Measurements from ENCODE around the gene C1orf21. TPM values are rescaled to one million over a fixed set of nuclear protein-coding genes. Genes with fewer than 3 reads are reported as not detected.

C1orf21 gene
- total RNA-seq, 1 donor: 17.0 TPM

DNA sequence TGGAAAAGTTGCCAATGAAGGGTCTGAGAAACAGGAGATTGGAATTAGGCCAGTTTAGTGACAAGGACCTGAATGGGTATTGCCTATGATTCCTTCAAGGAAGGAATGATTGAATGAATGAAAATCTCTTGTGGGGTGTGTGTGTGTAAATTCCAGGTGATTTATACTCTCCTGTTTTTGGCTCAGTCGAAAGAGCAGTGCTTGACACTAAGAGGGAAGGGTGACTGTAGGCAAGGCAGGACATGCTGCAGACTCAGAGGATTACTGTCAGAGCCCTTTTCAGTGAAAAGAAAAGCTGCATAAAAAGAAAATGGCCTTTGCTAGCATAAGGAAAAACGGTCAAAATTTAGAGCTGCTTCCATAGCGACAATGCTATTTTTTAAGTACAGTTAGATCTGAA, 30.1 kb downstream of the C1orf21 start:
- no peaks in the 10 kb centered on the region for H3K9me3 ChIP-seq (ENCODE audit: low read depth, low read length)
- no peaks in the 10 kb centered on the region for H3K27me3 ChIP-seq (ENCODE audit: insufficient read depth, low read length)
- TF ChIP-seq, protein P1, sequence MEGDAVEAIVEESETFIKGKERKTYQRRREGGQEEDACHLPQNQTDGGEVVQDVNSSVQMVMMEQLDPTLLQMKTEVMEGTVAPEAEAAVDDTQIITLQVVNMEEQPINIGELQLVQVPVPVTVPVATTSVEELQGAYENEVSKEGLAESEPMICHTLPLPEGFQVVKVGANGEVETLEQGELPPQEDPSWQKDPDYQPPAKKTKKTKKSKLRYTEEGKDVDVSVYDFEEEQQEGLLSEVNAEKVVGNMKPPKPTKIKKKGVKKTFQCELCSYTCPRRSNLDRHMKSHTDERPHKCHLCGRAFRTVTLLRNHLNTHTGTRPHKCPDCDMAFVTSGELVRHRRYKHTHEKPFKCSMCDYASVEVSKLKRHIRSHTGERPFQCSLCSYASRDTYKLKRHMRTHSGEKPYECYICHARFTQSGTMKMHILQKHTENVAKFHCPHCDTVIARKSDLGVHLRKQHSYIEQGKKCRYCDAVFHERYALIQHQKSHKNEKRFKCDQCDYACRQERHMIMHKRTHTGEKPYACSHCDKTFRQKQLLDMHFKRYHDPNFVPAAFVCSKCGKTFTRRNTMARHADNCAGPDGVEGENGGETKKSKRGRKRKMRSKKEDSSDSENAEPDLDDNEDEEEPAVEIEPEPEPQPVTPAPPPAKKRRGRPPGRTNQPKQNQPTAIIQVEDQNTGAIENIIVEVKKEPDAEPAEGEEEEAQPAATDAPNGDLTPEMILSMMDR (IDR thresholded peaks at IDR 0.05; ENCODE audit: extremely low read depth, low read depth, low read length): no peak
- H3K4me3 ChIP-seq (ENCODE audit: insufficient read depth, low read length): no peak overlapping the region
- no peaks in the 10 kb centered on the region for H3K36me3 ChIP-seq (ENCODE audit: insufficient read depth, low read length)
- H3K4me2 ChIP-seq (ENCODE audit: insufficient read depth, low read length): no peak overlapping the region
- H2AFZ ChIP-seq (ENCODE audit: low read length): no peak overlapping the region
- DNase-seq (ENCODE audit: insufficient read length, low spot score, missing footprints): no peak
- H3K4me1 ChIP-seq (ENCODE audit: insufficient read depth, low read length): peaks cover 4% of the 10 kb centered on the region
- peaks cover 18% of the 10 kb centered on the region for H3K79me2 ChIP-seq (ENCODE audit: insufficient read depth, low read length)
- no peaks in the 10 kb centered on the region for H4K20me1 ChIP-seq (ENCODE audit: insufficient read depth, low read length)
- H3K27ac ChIP-seq (ENCODE audit: low read depth, low read length): no peak overlapping the region

DNA sequence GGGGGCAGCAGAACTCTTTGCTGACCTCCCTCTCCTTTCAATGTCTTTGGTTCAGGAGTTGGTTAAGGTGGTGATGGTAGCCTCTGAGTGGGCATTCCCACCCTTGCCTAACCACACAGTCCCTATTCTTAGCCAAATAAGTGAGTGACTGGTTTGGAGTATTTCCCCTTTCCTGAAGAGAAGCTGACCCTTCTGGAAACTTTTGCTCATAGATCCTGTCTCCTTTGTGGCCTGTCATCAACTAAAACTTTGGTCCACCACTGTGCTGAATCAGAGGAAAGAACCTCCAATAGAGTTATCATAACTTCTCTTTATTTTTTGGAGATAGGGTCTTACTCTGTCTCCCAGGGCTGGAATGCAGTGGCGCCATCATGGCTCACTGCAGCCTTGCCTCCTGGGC, 31.1 kb downstream of the C1orf21 start:
- Histone ChIP-seq H3K4me3 (ENCODE audit: insufficient read depth, low read length) (no peak overlapping the region), H4K20me1 (ENCODE audit: insufficient read depth, low read length) (no peaks in the 10 kb centered on the region), H3K4me1 (ENCODE audit: insufficient read depth, low read length) (peaks cover 4% of the 10 kb centered on the region), H2AFZ (ENCODE audit: low read length) (no peak overlapping the region), H3K36me3 (ENCODE audit: insufficient read depth, low read length) (no peaks in the 10 kb centered on the region), H3K9me3 (ENCODE audit: low read depth, low read length) (no peaks in the 10 kb centered on the region), H3K79me2 (ENCODE audit: insufficient read depth, low read length) (peaks cover 15% of the 10 kb centered on the region), H3K4me2 (ENCODE audit: insufficient read depth, low read length) (no peak overlapping the region), H3K27me3 (ENCODE audit: insufficient read depth, low read length) (no peaks in the 10 kb centered on the region), H3K27ac (ENCODE audit: low read depth, low read length) (no peak overlapping the region)
- TF ChIP-seq, protein P1 (IDR thresholded peaks at IDR 0.05; ENCODE audit: extremely low read depth, low read depth, low read length): no peak
- DNase-seq (ENCODE audit: insufficient read length, low spot score, missing footprints): no peak

DNA sequence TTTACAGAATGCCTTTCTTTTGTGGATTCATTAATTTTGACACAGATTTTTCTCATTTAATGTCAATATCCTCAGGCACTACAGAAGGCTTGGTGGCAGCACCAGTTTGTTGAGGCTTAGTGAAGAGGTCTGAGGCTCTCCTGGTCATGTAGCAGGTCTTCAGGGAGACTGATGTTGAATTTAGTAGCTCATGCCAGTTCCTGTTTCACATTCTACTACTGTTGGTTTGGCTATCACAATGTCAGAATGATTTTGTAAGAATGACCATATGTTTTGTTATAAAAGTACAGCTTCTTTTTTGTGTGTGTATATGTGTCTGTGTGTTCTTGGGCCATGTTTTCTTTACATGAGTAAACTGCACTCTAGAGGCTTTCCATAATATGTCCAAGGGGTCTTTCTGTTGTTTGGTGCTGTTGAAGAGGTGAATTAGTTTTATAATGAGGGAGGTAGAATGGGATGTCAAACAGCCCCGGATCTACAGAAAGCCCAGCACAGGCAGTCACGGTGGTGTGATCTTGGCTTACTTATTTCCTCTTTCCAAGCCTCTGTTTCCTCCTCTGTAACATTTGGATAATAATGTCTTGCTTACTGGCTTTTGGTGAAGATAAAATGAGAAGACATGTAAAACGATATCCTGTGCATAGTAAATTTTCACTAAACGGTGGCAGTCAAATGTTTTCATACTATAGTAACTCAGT, 32.0 kb downstream of the C1orf21 start:
- no peak for DNase-seq (ENCODE audit: insufficient read length, low spot score, missing footprints)
- Histone ChIP-seq H3K79me2 (ENCODE audit: insufficient read depth, low read length) (peaks cover 13% of the 10 kb centered on the region), H3K4me2 (ENCODE audit: insufficient read depth, low read length) (no peak overlapping the region), H3K9me3 (ENCODE audit: low read depth, low read length) (no peaks in the 10 kb centered on the region), H2AFZ (ENCODE audit: low read length) (no peak overlapping the region), H3K36me3 (ENCODE audit: insufficient read depth, low read length) (no peaks in the 10 kb centered on the region), H3K27me3 (ENCODE audit: insufficient read depth, low read length) (no peaks in the 10 kb centered on the region), H4K20me1 (ENCODE audit: insufficient read depth, low read length) (no peaks in the 10 kb centered on the region), H3K4me1 (ENCODE audit: insufficient read depth, low read length) (peaks cover 4% of the 10 kb centered on the region), H3K27ac (ENCODE audit: low read depth, low read length) (no peak overlapping the region), H3K4me3 (ENCODE audit: insufficient read depth, low read length) (no peak overlapping the region)
- TF ChIP-seq, protein P1 (IDR thresholded peaks at IDR 0.05; ENCODE audit: extremely low read depth, low read depth, low read length): no peak

DNA sequence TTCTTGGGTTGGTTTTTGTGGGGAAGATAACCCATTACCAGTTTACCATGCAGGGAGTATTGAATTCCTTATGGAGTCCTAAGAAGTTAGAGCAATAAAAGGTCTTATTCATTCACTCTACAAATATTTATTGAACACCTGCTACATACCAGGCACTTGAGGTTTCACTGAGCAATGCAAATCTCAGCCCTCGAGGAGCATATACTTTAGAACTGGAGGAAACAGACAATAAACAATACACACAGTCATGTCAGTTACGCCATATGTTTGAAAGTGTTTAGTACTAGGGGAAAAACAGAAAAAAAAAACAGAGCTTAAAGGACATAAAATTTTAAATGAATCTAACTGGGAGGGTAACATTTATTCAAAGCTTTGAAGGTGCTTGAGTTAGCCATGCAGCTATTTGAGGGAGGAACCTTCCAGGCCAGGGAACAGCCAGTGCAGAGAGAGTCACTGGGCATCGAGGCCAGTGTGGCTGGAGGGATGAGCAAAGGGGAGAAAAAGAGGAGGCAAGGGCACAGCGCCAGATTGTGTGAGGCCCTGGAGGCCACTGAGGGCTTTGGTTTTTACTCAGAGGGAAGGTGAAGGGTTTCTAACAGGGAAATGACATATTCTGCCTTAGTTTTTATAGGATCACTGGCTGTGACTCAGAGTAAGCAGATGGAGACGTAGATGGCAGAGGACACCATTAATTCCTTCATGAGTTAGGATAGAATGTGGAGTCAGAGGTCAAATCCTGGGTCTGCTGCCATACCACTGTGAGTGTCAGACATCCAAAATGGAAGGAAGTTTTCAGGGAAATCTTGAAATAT, 32.7 kb downstream of the C1orf21 start:
- no peaks in the 10 kb centered on the region for H3K36me3 ChIP-seq (ENCODE audit: insufficient read depth, low read length)
- peak overlapping the region; percentile 10 for H3K4me2 ChIP-seq (ENCODE audit: insufficient read depth, low read length)
- H3K79me2 ChIP-seq (ENCODE audit: insufficient read depth, low read length): peaks cover 13% of the 10 kb centered on the region
- H3K4me3 ChIP-seq (ENCODE audit: insufficient read depth, low read length): no peak overlapping the region
- H3K27ac ChIP-seq (ENCODE audit: low read depth, low read length): no peak overlapping the region
- peak overlapping the region; percentile 69 for H2AFZ ChIP-seq (ENCODE audit: low read length)
- no peak for DNase-seq (ENCODE audit: insufficient read length, low spot score, missing footprints)
- peaks cover 4% of the 10 kb centered on the region for H3K4me1 ChIP-seq (ENCODE audit: insufficient read depth, low read length)
- no peaks in the 10 kb centered on the region for H3K9me3 ChIP-seq (ENCODE audit: low read depth, low read length)
- TF ChIP-seq, protein P1 (IDR thresholded peaks at IDR 0.05; ENCODE audit: extremely low read depth, low read depth, low read length): no peak
- no peaks in the 10 kb centered on the region for H4K20me1 ChIP-seq (ENCODE audit: insufficient read depth, low read length)
- H3K27me3 ChIP-seq (ENCODE audit: insufficient read depth, low read length): no peaks in the 10 kb centered on the region
